H1 (cell line): ENCODE data around the gene LYPD6B.

Experiments
- CEBPB ChIP-seq: IDR thresholded peaks from 2 replicates; pipeline ENCODE4 v1.6.1; 2012; ENCODE audit warnings: low read depth, low read length
- EGR1 ChIP-seq: IDR thresholded peaks from 2 replicates; pipeline ENCODE4 v1.6.1; 2011; ENCODE audit warnings: low read depth, low read length, borderline replicate concordance
- SRF ChIP-seq: IDR thresholded peaks from 2 replicates; pipeline ENCODE4 v1.6.1; 2011; ENCODE audit warnings: mild to moderate bottlenecking, low read depth, low read length, moderate library complexity
- TEAD4 ChIP-seq: IDR thresholded peaks from 2 replicates; pipeline ENCODE4 v1.6.1; 2012; ENCODE audit warnings: low read depth, low read length, inconsistent platforms, mixed read lengths
- TF ChIP-seq, protein P1 (sequence below): IDR thresholded peaks from 2 replicates; pipeline ENCODE4 v1.6.1; 2012; ENCODE audit warnings: low read length, inconsistent platforms
- TF ChIP-seq, protein P2 (sequence below): IDR thresholded peaks from 2 replicates; pipeline ENCODE4 v1.6.1; 2011; ENCODE audit warnings: low read length, improper control_type of control experiment
- TF ChIP-seq, protein P3 (sequence below), 3 experiments: IDR thresholded peaks; 1 replicate in 2 of 3; 2 replicates in 1 of 3; pipeline versions ENCODE4 v1.5.1 to v1.6.1; 2011; ENCODE audit warnings: low read length in 3 of 3, mild to moderate bottlenecking in 3 of 3, inconsistent platforms in 2 of 3, low read depth in 1 of 3, moderate library complexity in 1 of 3; ENCODE audit not compliant: insufficient read depth in 1 of 3; ENCODE audit errors: control extremely low read depth in 1 of 3

DNA sequence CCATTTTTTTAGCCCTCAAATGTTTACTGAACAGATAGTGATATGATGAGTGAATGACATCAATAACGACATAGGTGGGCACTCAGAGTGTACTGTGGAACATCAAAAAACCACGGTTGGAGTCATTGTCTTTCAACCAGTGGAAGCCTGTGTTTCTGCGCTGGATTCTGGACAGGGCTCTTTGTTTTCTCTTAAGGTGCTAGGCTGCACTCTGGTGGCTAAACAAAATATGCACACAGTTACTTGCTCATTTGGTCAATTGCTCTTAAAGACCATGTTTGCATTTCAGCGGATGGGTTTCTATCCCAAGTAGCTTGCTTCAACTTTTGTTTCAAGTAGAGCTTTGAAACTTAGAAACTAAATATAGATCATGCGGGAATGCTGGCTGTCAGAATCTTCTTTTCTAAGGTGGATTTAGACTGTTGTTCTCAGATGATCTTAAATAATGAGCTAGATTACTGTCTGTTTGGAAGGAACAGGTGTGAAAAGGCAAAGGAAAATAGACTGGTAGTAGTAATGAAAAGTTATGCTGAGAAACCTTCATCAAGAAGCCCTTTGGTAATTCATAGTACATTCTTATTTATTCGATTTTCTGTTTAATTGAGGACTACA, 48.5 kb upstream of the LYPD6B start:
- TF ChIP-seq TEAD4 (no peak), CEBPB (no peak), EGR1 (no peak), SRF (no peak)
- TF ChIP-seq, protein P1, sequence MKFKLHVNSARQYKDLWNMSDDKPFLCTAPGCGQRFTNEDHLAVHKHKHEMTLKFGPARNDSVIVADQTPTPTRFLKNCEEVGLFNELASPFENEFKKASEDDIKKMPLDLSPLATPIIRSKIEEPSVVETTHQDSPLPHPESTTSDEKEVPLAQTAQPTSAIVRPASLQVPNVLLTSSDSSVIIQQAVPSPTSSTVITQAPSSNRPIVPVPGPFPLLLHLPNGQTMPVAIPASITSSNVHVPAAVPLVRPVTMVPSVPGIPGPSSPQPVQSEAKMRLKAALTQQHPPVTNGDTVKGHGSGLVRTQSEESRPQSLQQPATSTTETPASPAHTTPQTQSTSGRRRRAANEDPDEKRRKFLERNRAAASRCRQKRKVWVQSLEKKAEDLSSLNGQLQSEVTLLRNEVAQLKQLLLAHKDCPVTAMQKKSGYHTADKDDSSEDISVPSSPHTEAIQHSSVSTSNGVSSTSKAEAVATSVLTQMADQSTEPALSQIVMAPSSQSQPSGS = no peak
- TF ChIP-seq, protein P2, sequence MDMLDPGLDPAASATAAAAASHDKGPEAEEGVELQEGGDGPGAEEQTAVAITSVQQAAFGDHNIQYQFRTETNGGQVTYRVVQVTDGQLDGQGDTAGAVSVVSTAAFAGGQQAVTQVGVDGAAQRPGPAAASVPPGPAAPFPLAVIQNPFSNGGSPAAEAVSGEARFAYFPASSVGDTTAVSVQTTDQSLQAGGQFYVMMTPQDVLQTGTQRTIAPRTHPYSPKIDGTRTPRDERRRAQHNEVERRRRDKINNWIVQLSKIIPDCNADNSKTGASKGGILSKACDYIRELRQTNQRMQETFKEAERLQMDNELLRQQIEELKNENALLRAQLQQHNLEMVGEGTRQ = no peak
- TF ChIP-seq, protein P3, sequence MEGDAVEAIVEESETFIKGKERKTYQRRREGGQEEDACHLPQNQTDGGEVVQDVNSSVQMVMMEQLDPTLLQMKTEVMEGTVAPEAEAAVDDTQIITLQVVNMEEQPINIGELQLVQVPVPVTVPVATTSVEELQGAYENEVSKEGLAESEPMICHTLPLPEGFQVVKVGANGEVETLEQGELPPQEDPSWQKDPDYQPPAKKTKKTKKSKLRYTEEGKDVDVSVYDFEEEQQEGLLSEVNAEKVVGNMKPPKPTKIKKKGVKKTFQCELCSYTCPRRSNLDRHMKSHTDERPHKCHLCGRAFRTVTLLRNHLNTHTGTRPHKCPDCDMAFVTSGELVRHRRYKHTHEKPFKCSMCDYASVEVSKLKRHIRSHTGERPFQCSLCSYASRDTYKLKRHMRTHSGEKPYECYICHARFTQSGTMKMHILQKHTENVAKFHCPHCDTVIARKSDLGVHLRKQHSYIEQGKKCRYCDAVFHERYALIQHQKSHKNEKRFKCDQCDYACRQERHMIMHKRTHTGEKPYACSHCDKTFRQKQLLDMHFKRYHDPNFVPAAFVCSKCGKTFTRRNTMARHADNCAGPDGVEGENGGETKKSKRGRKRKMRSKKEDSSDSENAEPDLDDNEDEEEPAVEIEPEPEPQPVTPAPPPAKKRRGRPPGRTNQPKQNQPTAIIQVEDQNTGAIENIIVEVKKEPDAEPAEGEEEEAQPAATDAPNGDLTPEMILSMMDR (IDR thresholded peaks at IDR 0.05; ENCODE audit: control extremely low read depth in 1 of 3, insufficient read depth in 1 of 3, low read depth in 1 of 3, low read length in 3 of 3) = peak in 2 of 3 experiments; percentile 58 to 62; a peak in 3 of 4 replicates
